HAP-1 (cell line): Measurements from ENCODE around the gene FKBP7.
"Not testable (repeated sequence)": the region's sequence is repeated elsewhere in the genome, so short reads cannot be mapped to it uniquely, and the experiment has no call there.

Source experiments
- DNase-seq, 2 experiments: peaks; one replicate each; pipeline ENCODE4 v3.0.0-alpha.2; 2016 to 2020; ENCODE audit warnings: low spot score in 2 of 2
- H3K27me3 ChIP-seq: fragments of 250-450 bp; sonication (Bioruptor Pico); 2 replicates; pipeline ENCODE4 v1.5.1; 2020; ENCODE audit warnings: low read depth, mild to moderate bottlenecking, moderate library complexity
- H3K36me3 ChIP-seq: fragments of 250-450 bp; sonication (Bioruptor Pico); replicated peaks from 2 replicates; pipeline ENCODE4 v1.5.1; 2020; ENCODE audit warnings: mild to moderate bottlenecking
- H3K4me1 ChIP-seq: fragments of 250-450 bp; sonication (Bioruptor Pico); 2 replicates; pipeline ENCODE4 v1.5.1; 2020; ENCODE audit warnings: mild to moderate bottlenecking
- H3K4me3 ChIP-seq: fragments of 250-450 bp; sonication (Bioruptor Pico); 2 replicates; pipeline ENCODE4 v1.5.1; 2020; ENCODE audit warnings: mild to moderate bottlenecking, moderate library complexity
- H3K9me3 ChIP-seq: fragments of 250-450 bp; sonication (Bioruptor Pico); 2 replicates; pipeline ENCODE4 v1.5.1; 2020; ENCODE audit warnings: mild to moderate bottlenecking, moderate library complexity
- in situ Hi-C: fragments of 300-500 bp; cut with MboI; formaldehyde crosslinking; loops from 3 replicates; pipeline ENCODE4 v1.14.3; 2020; ENCODE audit warnings: low sequenced_read_pairs, inconsistent platforms, mixed read lengths

Gene FKBP7

DNA sequence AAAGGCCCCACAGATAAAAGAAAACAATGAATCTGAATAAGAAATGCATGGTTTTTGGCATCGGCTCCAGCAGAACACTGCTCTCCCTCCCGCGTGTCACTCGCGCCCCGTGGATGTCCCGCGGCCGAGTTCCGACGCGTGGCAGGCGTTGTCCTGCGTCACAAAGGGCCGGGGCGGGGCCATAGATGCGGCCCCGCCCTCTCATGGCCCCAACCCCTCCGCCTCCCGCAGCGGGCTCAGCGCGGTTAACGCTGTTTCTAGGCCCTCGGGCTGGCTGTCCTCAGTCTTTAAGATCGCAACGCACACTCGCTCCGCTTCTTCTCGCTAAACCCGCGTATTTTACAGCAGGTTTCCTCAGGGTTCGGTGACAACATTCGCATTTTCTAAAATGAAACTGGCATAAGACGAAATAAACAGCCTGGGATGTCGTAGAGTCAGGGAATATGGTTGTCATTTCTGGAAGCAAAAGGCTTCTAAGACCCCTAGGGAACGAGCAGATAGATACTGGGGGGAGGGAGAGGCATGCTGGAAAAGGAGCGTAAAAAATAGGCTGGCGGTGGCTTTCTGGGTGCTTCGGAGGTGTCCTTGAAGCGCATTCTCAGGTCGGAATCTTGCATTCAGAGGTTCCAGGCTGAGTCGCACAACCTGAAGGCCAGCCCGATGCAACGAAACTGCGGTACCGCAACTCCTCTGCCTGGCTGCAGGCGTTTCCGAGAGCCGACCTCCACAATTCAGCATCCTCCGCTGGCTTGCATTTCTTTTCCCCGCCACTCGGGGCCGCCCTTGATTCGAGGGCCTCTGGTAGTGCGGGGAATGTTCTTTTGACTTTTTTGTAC is at the start of gene FKBP7:
Gene FKBP7 (minus strand): TSS at position 162 of the 836 bp plus-strand sequence. CDS start 101 bp downstream, at position 61.
- H3K4me3 ChIP-seq, result peak within 1 kb of the TSS; percentile 52
- DNase-seq, result peak; percentile 71 to 89
- no peaks in the 10 kb centered on the region for H3K36me3 ChIP-seq
- in situ Hi-C loops, result no loop called here
- no peaks in the 10 kb centered on the region for H3K9me3 ChIP-seq
- peaks cover 25% of the 10 kb centered on the region for H3K4me1 ChIP-seq
- H3K27me3 ChIP-seq, result no peaks in the 10 kb centered on the region

- H3K4me3 ChIP-seq, result no peak overlapping the region
- in situ Hi-C loops, result no loop called here
- H3K36me3 ChIP-seq, result no peaks in the 10 kb centered on the region
- no peak for DNase-seq
- H3K27me3 ChIP-seq, result no peaks in the 10 kb centered on the region
- 0 out of 2 replicates have a peak, but pooled peaks cover 2% of the 10 kb centered on the region for H3K9me3 ChIP-seq
- H3K4me1 ChIP-seq, result no peaks in the 10 kb centered on the region
Measured at GRCh38 chr2:178527592-178527991, 49.2 kb upstream of the FKBP7 start.

- Histone ChIP-seq H3K36me3 (peaks cover 3% of the 10 kb centered on the region; the same call in 1 of the 2 replicates), H3K4me3 (no peak overlapping the region)
- in situ Hi-C loops, result no loop called here
Measured at GRCh38 chr2:178526256-178526655, 47.9 kb upstream of the FKBP7 start.

GRCh38 chr2:178525460-178525859 is 47.1 kb upstream of the FKBP7 start:
- H3K4me3 ChIP-seq, H3K27me3 ChIP-seq, H3K4me1 ChIP-seq, H3K36me3 ChIP-seq, DNase-seq, H3K9me3 ChIP-seq, in situ Hi-C loops: not testable (repeated sequence)

More at GRCh38 chr2:178526256-178526655, 47.9 kb upstream of the FKBP7 start:
- Histone ChIP-seq H3K27me3 (no peaks in the 10 kb centered on the region), H3K9me3 (0 out of 2 replicates have a peak, but pooled peaks cover 2% of the 10 kb centered on the region), H3K4me1 (no peaks in the 10 kb centered on the region)
- no peak for DNase-seq

GRCh38 chr2:178525010-178525409 is 46.6 kb upstream of the FKBP7 start:
- in situ Hi-C loops, H3K9me3 ChIP-seq, H3K4me1 ChIP-seq, H3K36me3 ChIP-seq, H3K4me3 ChIP-seq, H3K27me3 ChIP-seq, DNase-seq: not testable (repeated sequence)

GRCh38 chr2:178523596-178524134 is 45.3 kb upstream of the FKBP7 start:
- peaks cover 3% of the 10 kb centered on the region for H3K36me3 ChIP-seq
- no peaks in the 10 kb centered on the region for H3K27me3 ChIP-seq
- in situ Hi-C loops, result no loop called here
- H3K4me3 ChIP-seq, result no peak overlapping the region
- no peak for DNase-seq
- 0 out of 2 replicates have a peak, but pooled peaks cover 2% of the 10 kb centered on the region for H3K9me3 ChIP-seq
- no peaks in the 10 kb centered on the region for H3K4me1 ChIP-seq

- Histone ChIP-seq H3K36me3 (peaks cover 3% of the 10 kb centered on the region), H3K9me3 (0 out of 2 replicates have a peak, but pooled peaks cover 2% of the 10 kb centered on the region), H3K4me3 (no peak overlapping the region), H3K4me1 (no peaks in the 10 kb centered on the region), H3K27me3 (no peaks in the 10 kb centered on the region)
- peak in 1 of 2 experiments; percentile 42 for DNase-seq
- in situ Hi-C loops, result no loop called here
Measured at GRCh38 chr2:178522950-178523595, 44.7 kb upstream of the FKBP7 start.

- H3K4me1 ChIP-seq, result no peaks in the 10 kb centered on the region
- H3K4me3 ChIP-seq, result no peak overlapping the region
- H3K36me3 ChIP-seq, result peaks cover 3% of the 10 kb centered on the region
- in situ Hi-C loops, result no loop called here
- no peaks in the 10 kb centered on the region for H3K27me3 ChIP-seq
- DNase-seq, result no peak
- 0 out of 2 replicates have a peak, but pooled peaks cover 2% of the 10 kb centered on the region for H3K9me3 ChIP-seq
Measured at GRCh38 chr2:178521304-178522150, 43.1 kb upstream of the FKBP7 start.

DNA sequence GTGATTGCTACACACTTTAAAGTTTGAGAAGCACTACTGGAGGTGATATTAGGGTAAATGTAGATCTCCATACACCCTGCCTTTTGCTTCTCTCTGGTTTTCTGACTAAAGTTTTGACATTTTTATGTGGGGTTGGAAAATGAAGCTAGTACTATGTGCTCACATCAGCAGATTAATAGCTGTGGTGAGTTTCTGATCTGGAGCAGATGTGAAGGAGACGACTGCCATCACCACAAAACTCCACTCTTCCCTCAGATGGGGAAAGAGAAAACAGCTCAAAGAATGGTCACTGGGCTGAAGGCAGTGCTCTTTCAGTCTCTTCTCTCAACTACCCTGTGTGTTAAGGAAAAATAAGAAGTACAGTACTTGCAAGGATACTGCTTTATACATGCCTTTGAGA is 39.1 kb upstream of the FKBP7 start:
- H3K36me3 ChIP-seq, result peaks cover 3% of the 10 kb centered on the region
- no peaks in the 10 kb centered on the region for H3K9me3 ChIP-seq
- no peak for DNase-seq
- no peaks in the 10 kb centered on the region; the same call in 1 of the 2 replicates for H3K4me1 ChIP-seq
- no peaks in the 10 kb centered on the region for H3K27me3 ChIP-seq
- in situ Hi-C loops, result no loop called here
- no peak overlapping the region for H3K4me3 ChIP-seq

- H3K36me3 ChIP-seq, result no peaks in the 10 kb centered on the region; the same call in 1 of the 2 replicates
- H3K9me3 ChIP-seq, result no peaks in the 10 kb centered on the region
- H3K27me3 ChIP-seq, result no peaks in the 10 kb centered on the region
- in situ Hi-C loops, result no loop called here
- DNase-seq, result no peak
- no peak overlapping the region for H3K4me3 ChIP-seq
- peaks cover 4% of the 10 kb centered on the region for H3K4me1 ChIP-seq
Measured at GRCh38 chr2:178514664-178515063, 36.3 kb upstream of the FKBP7 start.

DNA sequence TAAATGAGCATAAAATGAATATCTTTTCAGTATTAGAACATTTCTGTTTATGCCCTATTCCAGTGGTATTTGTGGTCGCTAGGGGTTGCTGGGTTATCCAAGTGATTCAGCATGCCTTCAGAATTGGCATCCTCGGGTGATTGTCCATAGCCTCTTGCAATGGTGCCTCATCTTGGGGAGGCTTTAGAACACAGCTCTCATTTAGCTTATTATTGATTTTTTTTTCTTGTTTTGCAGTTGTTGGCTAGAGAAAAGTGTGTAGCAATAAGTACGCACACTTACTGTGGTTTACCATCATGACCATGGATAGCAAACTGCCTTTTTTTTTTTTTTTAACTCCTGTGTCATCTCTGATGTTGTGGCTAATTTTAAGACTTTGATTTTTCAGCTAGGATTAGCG is 35.5 kb upstream of the FKBP7 start:
- DNase-seq, result no peak
- in situ Hi-C loops, result no loop called here
- Histone ChIP-seq H3K4me1 (peaks cover 4% of the 10 kb centered on the region), H3K4me3 (no peak overlapping the region), H3K36me3 (no peaks in the 10 kb centered on the region; the same call in 1 of the 2 replicates), H3K9me3 (no peaks in the 10 kb centered on the region), H3K27me3 (no peaks in the 10 kb centered on the region)

GRCh38 chr2:178512484-178512883 is 34.1 kb upstream of the FKBP7 start:
- H3K9me3 ChIP-seq, result no peaks in the 10 kb centered on the region
- no peak overlapping the region for H3K4me3 ChIP-seq
- peak in 1 of 2 experiments; percentile 13 for DNase-seq
- no peaks in the 10 kb centered on the region; the same call in 1 of the 2 replicates for H3K36me3 ChIP-seq
- no peaks in the 10 kb centered on the region for H3K27me3 ChIP-seq
- H3K4me1 ChIP-seq, result peaks cover 8% of the 10 kb centered on the region
- in situ Hi-C loops, result no loop called here

DNA sequence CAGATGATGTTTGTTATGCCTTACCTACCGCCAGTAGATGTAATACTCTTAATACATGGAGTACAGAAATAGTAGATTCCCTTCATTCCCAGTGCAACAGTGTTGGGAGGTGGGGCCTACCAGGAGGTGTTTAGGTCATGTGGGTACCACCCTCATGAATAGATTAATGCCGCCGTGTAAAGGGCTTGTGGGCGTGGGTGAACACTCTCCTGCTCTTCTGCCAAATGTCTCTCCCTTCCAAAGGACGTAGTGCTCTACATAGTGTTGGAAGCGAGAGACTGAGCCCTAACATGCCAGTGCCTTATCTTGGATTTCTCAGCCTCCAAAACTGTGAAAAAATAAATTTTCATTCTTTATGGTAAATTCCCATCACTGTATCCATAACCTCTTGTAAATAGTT is 32.0 kb upstream of the FKBP7 start:
- Histone ChIP-seq H3K27me3 (no peaks in the 10 kb centered on the region), H3K4me1 (peaks cover 23% of the 10 kb centered on the region), H3K36me3 (no peaks in the 10 kb centered on the region; the same call in 1 of the 2 replicates), H3K4me3 (no peak overlapping the region), H3K9me3 (no peaks in the 10 kb centered on the region)
- in situ Hi-C loops, result no loop called here
- no peak for DNase-seq
